C4-2B (cell line): ENCODE results near the gene PKHD1.

Experiments used
- ZFX ChIP-seq: fragments of 450-650 bp; IDR thresholded peaks from 2 replicates; pipeline ENCODE4 v1.6.1; 2017
- TF ChIP-seq, protein P1 (sequence below): fragments of 450-650 bp; conservative IDR thresholded peaks from 2 replicates; pipeline ENCODE4 v1.5.1; 2017; ENCODE audit warnings: mild to moderate bottlenecking

DNA sequence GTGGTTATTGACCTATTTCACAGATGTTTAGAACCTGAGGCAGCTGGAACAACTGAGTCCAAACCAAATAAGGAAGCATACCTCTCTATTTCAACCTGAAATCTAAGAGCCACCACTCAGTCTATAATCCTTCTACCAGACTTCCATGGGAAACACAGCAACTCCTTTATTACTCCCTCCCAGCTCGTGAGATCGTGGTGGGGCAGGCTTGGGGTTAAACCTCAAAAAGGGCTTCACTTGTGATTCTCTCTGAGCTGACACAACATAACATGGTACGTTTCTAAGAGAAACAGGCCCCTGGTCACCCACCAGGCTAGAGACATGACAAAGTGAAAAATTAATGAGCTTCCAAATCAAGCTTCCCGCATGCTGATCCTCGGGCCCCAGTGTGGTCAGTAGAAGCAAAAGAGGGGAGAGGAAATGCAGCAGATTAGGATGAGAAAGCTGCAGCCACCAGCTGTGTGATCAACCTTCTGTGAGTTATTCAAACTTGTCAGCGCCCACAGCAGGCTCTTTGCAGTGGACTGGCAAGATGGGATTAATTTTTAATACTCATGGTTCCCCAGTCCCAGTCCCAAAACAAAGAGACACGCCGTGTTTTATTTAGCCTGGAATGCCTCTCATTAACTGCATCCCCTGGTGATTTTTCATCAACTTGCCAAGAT is 9.3 kb downstream of the PKHD1 start:
- TF ChIP-seq, protein P1, sequence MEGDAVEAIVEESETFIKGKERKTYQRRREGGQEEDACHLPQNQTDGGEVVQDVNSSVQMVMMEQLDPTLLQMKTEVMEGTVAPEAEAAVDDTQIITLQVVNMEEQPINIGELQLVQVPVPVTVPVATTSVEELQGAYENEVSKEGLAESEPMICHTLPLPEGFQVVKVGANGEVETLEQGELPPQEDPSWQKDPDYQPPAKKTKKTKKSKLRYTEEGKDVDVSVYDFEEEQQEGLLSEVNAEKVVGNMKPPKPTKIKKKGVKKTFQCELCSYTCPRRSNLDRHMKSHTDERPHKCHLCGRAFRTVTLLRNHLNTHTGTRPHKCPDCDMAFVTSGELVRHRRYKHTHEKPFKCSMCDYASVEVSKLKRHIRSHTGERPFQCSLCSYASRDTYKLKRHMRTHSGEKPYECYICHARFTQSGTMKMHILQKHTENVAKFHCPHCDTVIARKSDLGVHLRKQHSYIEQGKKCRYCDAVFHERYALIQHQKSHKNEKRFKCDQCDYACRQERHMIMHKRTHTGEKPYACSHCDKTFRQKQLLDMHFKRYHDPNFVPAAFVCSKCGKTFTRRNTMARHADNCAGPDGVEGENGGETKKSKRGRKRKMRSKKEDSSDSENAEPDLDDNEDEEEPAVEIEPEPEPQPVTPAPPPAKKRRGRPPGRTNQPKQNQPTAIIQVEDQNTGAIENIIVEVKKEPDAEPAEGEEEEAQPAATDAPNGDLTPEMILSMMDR, result no peak
- TF ChIP-seq ZFX, result no peak
